HG03066 (cell line): ENCODE results near the gene MYZAP.

Experiments
- ATAC-seq: cut with Tn5 transposase; IDR thresholded peaks from one replicate; pipeline ENCODE4 v1.9.1; 2021; ENCODE audit warnings: low read depth; ENCODE audit not compliant: unreplicated experiment

Gene MYZAP

DNA sequence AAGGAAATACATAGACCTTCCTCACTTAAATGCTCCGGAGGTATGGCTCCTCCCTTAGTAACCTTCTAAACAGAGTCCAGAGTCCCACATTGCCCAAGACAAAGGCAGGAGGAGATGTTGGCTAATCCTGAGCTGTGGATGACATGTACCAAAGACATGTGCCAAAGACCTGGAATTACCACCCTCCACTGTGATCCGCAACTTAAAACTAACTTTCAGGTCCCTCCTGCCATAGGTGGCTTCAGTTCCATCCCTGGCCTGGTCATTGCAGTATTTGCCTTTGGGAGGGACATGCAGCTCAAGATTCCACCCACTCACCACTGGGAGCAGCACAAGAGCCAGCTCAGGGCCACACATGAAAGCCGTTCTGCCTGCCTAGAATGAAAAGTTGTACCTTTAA, 28.0 kb downstream of the MYZAP start:
- ATAC-seq = no peak

DNA sequence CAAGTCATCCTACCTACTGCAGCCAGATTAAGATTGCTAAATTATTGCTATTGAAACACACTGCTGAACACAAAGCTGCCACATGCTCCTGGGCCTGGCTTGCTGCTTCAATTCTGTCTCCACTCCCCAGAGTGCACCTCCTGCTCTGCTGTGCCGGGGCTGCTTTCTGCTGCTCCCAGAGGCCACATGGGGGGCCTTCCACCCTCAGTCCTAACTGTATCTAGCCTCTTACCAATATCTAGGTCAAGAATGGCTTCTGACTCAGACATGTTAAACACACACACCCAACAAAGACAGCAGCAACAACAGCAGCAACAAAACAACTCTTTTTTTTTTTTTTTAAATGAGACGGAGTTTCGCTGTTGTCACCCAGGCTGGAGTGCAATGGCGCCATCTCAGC, 33.0 kb downstream of the MYZAP start:
- no peak for ATAC-seq

DNA sequence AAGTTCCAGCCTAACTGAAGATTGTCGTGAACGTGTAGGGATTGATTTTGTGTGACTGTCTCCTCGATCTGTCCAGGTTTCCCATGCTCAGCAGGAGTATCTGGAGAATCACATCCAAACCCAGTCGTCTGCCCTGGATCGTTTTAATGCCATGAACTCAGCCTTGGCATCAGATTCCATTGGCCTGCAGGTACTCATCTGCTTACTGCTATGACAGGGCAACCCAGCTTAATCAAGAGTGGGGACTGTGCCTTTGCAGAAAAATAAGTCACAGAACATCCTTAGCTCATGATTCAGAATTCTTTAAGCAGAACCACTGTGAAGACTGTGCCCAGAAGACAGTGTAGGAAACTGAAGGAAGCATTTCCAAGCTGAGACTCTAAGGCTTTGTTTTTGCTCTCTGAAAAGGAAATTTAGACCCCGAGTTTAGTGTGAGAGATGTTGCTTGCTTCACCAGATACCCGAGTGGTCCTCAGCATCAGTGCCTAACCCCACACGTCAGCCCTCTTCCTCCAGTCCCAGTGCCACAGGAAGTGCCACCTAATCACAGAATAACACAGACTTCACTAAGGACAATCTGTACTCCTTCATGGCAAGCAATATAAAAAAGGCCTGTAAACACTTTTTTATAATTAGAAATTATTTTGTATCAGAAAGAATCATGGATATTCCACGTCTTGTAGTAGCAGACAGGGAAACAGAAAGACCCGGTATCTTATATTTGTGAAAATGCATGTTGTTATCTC, 34.2 kb downstream of the MYZAP start:
- no peak for ATAC-seq

DNA sequence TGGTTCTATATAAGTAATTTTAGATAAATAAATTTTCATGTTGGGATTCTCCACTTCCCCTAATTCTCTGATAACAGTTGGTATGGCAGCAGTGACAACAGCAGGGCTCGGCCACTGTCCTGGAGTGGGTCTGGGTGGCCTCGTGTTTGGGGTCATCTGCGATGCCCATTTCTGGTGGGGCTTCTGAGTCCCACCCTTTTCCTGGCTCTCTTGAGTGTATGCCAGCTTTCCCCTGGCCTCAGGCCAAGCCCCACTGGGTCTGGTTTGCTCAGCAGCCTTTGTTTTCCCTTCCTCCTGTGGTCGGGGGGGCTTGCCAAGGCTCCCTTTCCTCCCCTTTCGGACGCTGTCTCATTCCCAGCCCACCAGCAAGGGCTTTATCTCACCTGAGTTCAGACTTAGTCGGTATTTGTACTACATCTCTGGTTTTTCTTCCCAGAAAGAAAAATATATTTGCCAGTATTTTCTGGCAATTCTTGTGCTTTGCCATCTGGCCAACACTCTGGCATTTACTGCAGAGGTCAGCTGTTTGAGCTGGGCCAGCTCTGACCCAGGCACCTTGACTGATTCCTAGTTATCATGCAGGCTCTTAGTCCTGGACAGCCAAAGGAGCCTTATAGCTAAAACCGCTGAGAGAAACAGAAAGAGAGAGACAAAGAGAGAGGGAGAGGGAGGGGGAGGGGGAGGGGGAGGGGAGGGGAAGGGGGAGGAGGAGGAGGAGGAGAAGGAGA, 35.2 kb downstream of the MYZAP start:
- no peak for ATAC-seq

DNA sequence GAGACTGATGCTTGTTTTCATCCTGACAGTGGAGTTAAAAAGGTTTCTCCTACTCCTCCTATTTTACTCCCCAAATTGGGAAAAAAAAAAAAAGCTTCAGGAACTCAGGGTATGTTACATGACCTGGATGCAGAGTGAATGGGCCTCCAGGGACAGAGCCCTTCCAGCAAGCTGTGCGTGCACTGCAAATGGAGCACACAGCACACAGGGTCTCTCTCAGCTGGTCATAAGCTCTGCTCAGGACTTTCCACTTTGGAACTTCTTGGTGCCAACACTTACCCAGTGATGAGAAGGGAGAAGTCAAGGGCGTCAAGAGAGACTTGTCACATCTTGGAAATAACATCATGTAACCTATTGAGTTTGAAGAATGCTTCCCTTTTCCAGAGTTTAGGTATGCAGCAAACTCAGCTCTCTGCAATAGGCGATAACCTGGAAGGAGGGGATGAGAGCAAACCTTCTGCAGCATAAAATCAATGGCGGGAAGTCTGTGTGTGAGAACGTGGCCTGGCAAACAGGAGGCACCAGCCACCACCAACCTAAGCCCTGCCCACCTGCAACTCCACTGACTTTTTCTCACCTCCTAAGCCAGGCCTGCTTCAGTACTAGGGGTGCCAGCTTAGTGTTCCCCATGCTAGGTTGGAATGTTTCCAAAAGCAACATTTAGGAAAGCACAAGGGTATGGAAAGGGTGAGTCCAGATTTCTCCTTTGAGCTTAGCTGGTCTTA, 39.8 kb downstream of the MYZAP start:
- no peak for ATAC-seq

DNA sequence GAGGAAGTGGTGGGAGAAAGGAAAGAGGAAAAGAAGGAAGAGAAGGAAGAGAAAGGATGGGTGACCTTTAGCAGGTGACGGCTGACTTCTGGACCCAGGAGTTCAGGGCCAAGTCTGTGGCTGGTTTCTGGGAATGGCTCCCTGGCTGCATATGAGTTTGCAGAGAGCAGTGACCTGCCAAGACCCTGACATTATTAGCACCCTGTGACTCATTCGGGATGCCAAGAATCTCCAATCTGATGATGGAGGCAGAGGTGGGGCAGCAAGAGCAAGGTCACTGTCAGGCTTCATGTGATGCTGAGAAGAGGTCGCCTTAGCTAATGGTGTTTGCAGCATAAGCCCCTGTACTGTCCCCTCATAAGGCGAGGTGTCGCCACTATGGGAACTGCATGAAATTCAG, 42.6 kb downstream of the MYZAP start:
- ATAC-seq = no peak

DNA sequence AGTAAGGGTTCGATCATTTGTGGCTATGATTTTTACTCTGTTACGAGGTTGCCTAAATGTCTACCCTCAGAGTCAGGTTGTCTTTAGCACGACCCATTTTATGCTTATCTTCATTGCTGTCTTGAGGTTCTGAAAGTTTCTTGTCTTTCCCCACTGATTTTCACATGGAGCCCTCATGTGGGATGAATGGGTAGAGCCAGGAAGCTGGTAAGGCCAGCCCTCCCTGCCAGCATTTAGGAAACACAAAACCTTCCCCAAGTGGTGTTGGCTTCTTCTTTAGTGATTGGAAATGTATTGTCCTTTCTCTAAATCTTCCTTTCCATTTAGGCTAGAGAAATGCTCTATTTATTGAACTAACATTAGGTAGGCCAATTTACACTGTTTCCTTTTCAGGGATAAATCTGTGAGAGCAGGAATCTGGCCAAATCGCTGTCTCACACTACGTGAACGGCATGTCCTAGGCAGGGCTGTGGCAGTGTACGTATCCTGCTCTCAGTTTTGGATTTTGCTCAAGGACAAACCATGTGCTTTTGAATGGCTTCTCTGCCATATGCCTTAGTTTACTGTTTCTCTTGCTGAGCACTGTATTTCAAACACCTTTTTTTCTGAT, 43.7 kb downstream of the MYZAP start:
- ATAC-seq = no peak

DNA sequence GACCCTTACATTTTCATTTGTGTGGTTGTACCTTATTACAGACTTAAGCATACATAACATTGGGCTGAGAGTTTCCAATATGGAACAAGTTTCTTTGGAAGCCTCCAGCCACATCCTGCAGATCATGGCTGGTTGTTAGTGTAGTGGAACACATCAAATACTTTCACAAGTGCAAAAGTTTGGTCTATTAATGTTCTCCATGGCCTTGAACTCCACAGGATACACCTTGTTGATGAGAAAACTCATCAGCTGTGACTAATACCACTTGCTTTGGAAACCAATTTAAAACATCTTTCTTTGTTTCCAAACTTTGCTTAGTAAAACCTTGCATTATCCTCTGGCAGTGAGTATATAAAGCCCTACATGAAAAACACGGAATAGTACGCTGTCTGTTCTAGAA, 46.1 kb downstream of the MYZAP start:
- ATAC-seq = no peak

DNA sequence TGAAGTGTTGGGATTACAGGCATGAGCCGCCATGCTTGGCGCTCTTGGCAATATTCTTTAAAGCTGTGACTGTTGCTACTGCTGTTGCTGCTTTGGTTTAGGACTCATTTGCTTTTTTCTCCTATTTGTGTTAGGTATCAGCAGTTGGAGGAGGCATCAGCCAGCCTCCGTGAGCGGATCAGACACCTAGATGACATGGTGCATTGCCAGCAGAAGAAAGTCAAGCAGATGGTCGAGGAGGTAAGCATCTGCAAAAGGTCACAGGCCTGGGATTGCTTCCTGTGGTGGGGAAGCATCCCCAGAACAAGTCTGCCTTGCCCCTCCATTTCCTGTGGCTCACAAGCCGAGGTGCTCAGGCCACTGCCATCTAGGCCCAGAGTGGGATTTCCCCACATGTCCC, 47.6 kb downstream of the MYZAP start:
- no peak for ATAC-seq

DNA sequence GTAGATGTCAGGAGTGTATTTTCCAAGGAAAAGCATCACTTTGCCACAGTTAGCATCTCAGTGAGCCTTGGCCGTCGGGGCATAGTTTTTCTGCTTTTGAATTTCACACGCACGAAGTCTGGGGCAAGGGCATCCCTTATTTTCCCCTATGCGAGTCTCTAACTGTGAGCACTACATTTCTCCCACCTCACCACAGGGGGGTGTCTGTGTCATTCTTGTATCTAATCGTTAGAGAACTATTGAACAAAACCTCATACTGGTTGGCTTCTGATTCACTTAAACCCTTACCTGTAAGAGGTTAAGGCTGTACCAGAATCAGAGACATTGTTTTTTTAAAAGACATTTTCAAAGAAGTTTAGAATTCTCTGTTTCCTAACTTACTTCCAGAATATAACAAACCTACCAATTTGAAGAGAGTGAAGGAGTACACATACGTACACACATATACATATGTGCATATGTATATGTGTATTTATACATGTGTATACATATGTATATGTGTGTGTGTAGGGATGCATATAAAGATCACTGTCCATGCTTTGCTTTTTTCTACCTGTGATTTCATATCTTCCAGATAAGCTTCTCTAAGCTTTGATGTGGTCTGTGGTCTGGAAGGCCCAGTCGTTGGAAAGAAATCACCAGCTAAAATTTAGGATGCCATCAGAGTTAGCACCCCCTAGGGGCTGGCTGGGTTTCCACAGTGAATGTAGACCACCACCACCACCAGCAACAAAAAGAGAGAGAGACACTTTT, 49.4 kb downstream of the MYZAP start:
- ATAC-seq = no peak

DNA sequence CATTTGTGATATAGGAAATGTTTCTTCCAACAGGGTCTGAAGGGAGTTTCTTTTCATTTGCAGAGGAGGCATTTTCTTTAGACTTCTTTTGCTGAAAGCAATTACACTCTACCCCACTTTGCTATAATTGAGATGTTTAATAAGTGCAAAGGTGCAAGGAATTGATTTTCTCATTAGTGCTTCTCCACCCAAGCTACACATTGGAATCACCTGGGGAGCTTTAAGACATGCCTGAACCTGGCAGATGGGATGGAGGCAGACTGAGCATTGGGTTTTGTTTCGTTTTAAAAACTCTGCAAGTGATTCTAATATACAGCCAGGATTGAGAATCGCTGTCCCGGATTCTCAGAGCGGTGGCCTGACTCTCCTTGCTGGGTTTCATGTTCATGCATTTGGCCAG, 52.1 kb downstream of the MYZAP start:
- no peak for ATAC-seq

DNA sequence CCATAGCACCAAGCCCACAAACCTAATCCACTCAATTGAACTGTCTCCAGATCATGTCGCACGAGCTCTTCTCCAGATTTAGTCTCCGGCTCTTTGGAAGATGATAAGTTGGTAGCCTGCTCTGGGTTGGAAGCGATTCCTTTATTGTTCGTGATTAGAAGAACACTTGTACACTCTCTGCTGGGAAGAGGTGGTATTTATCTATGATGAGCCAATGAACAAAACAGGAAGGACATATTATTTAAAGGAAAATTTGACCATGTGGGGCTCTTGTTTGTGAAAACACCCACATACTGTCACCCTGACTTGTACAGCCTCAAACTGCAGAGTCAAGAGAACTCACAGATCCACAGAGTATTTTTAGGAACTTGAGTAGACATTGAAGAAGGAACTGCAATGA, 54.4 kb downstream of the MYZAP start:
- ATAC-seq = no peak

DNA sequence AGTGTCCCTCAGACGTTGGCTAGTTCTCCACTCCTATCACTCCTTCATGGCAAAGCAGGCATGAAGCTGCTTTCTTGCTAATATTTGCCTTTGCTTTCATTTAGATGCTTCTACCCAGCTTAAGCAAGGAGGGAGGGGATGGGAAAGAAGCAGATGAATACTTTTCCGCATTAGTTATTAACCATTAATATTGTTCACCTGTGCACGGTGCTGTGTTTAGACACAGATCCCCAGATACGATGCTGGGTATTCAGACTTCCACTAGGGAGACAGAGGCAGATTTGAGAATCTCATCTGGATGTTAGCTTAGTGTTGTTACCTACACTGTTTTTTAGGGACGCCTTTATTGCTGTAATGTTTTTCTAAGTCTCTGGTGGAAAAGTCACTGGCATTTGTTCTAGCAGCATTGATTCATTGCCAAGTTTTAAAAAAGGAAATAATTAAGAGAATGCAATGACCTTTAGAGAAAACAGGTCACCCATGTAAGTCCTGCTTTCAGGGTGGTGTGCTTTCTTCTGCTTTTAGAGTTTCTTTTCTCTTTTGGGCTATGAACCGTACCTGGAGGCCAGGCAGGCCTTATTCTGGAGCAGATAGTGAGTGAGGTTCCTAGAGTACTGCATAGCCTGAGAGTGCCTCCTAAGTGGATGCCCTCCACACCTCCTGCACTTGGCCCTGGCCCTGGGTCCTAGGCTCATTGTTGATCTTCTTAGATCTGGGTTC, 55.5 kb downstream of the MYZAP start:
- no peak for ATAC-seq

DNA sequence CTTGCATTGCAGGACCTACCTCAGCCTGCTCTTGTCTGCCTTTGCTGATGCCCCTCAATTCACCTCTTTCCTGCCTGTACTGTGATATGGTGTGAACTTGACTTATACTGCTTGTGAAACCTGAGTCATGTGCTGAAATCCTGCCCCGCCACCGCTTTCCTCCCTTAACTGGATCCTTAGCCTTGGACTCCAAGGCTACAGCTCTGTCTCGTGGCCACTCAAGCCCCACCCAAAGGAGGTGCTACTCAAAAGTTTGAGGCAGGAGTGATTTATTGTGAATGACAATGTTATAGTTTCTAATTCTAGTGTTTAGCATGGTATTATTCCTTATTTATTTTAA, 56.1 kb downstream of the MYZAP start:
- no peak for ATAC-seq

DNA sequence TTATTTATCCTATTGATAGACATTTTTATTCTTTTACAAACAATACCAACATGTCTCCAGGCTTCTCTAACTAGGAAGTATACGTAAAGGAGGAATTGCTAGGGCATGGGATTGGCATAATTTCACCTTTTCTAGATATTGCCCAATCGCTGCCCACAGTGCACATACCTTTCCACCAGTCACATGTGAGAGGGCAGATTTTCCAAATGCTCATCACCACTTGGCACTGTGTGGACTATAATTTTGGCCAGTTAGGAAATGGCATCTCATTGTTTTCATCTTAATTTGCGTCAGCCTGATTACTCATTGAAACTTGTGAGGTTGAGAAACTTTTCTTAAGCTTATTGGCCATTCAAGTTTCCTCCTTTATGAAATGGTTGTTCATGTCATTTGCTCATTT, 57.4 kb downstream of the MYZAP start:
- ATAC-seq = no peak

DNA sequence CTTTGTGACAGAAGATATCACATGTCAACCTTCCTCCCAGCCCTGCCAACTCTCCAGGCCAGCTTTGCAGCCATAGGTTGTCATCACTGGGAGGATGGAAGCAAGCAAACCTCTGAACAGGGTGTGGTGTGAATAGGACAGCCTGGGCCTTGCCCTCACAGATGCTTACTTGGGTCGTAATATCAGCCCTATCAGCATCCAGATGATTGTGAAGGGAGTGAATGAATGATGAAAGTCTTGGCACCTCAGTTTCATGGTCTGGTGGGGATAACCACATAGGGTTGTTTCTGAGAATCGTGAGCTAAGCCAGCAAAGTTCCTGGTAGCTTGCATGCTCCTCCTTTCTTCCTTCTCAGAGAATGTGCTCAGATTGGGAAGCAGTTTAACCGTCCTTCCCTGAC, 59.7 kb downstream of the MYZAP start:
- ATAC-seq = no peak

DNA sequence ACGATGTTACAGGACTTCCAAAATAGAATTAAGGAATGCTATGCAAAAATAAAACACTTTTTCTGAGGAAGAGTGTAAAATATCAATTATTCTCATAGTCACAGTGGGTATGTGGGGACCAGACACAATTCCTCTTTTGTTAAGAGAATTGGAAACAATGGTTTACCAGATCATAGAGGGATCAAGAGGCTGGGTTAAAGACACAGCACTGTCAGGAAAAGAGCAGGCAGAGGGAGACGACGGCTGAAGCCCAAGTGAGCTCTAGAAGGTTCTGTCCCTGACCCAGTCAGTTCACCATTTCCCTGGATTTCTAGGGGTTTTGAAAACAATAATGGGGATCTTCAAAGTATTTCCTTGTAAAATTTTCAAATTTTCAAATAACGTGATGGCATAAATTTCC, 60.8 kb downstream of the MYZAP start:
- ATAC-seq = no peak

DNA sequence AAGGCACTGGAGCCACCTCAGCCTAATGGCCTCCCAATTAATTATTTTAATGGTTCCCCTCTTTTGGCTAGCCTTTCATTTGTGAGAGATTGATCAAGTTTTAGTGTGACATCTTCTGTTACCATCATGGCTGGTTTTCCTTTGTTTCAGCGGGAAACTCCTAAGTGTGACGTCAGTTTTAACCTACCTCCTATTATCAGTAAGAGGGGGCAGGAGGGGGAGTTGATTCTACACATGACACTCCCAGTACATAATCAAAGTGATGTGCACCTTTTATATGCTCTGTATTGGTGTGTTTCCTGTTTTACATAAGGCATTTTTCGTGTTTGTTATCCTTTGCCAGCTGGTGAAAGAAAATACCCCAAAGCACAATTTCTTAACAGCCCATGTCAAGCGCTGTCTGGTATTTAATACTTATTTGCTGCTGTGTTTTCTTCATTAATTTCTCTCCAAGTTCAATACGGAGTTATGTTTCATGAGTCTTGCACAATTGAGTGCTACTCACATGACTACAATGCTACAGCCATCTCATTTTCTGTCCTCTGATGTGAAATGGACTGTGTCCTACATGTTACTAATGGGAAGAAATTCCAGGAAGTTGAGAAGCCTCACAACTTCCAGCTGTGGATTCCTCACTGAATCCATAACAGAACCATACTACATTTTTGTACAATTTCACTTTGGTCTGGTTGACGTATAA, 62.6 kb downstream of the MYZAP start:
- ATAC-seq = no peak

DNA sequence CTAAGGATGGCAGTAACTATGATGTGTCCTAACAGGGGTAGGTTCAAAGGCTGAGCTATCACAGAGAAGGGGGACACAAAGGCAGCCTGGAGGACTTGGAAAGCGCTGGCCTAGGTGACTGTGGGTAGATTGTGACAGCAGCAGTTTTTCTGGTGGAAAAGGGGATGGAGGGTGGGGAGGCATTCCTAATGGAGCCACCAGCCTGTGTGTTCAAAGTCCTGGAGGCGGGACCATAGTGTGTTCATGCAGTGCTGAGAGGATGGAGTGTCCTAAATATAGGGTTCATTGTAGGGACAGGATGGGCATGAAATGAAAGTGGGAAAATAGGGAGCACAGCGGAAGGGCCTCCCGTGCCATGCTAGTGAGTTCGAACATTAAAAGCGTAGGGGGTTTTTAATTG, 63.3 kb downstream of the MYZAP start:
- ATAC-seq = no peak

DNA sequence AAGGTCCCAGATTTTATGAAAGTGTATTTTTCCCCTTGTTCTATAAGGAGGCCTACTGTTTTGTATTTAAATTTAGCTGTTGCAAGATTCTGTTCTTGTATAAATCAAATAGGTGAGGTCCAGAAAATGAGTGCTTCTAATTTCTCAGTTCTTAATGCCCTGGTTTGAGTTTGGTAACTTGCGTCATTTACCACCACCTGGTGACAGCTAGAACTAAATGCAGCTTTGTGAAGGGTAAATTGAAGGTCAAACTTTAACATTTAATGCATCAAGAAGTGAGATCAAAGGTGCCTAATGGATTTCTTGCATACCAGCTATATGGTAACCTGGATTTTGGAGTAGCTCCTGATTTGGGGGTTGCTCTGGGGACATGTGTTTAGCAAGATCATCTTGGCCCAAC, 64.1 kb downstream of the MYZAP start:
- no peak for ATAC-seq
